Activated CD4-positive, alpha-beta memory T cell treated with anti-CD3 and anti-CD28 coated beads for 36 hours (primary cell): ENCODE measurements around the gene PLTP. TPM values are rescaled to one million over a fixed set of nuclear protein-coding genes. Genes with fewer than 3 reads are reported as not detected.
A peak's percentile ranks its signal among the peaks of the same experiment; 100 is the strongest.
"Not testable (repeated sequence)": the region's sequence is repeated elsewhere in the genome, so short reads cannot be mapped to it uniquely, and the experiment has no call there.

Source experiments
- CTCF ChIA-PET: fragments of 350-600 bp; sonication (Branson Sonifier 250); formaldehyde crosslinking; loops from one replicate; lab custom pipeline; 2021; ENCODE audit warnings: antibody characterized with exemption, inconsistent platforms; lab: Charles Lee
- POLR2A ChIA-PET: fragments of 350-600 bp; sonication (Branson Sonifier 250); formaldehyde crosslinking; loops from one replicate; lab custom pipeline; 2021; ENCODE audit warnings: antibody characterized with exemption; lab: Charles Lee
- DNase-seq: peaks from one replicate; pipeline ENCODE4 v3.0.0-alpha.2; 2020
- H3K27ac Mint-ChIP-seq: one replicate; pipeline ENCODE4 v1.8.0; 2021; ENCODE audit warnings: mixed read lengths
- H3K27me3 Mint-ChIP-seq: one replicate; pipeline ENCODE4 v1.8.0; 2021; ENCODE audit warnings: mixed read lengths
- H3K36me3 Mint-ChIP-seq: one replicate; pipeline ENCODE4 v1.8.0; 2021; ENCODE audit warnings: mixed read lengths
- H3K4me1 Mint-ChIP-seq: one replicate; pipeline ENCODE4 v1.8.0; 2021; ENCODE audit warnings: low read depth, mixed read lengths
- H3K4me3 Mint-ChIP-seq: one replicate; pipeline ENCODE4 v1.8.0; 2021; ENCODE audit warnings: mild to moderate bottlenecking, mixed read lengths
- H3K9me3 Mint-ChIP-seq: one replicate; pipeline ENCODE4 v1.8.0; 2021; ENCODE audit warnings: mixed read lengths
- intact Hi-C: fragments of 100-400 bp; cut with micrococcal nuclease; formaldehyde crosslinking; loops from one replicate; pipeline ENCODE4 v1.15.1; 2023
- total RNA-seq, 2 experiments: library from RNA; stranded (reverse); gene quantifications; one replicate each; pipeline ENCODE4 v1.2.3, GENCODE V29; 2021

Gene PLTP
- total RNA-seq, 2 experiments from 2014 or later = 9.4 to 9.5 TPM

- no peaks in the 10 kb centered on the region for H3K27me3 Mint-ChIP-seq
- peaks cover 21% of the 10 kb centered on the region for H3K36me3 Mint-ChIP-seq
- peak within 1 kb of the TSS; percentile 92 for H3K4me3 Mint-ChIP-seq
- ChIA-PET POLR2A (interaction anchor here (1.1 to 1.8 kb wide), 5 partner anchors 9 to 90 kb away, joined by 4 to 12 read pairs (median 6); partner anchors contain the start of genes CTSA, NEURL2 and PCIF1), CTCF (interaction anchor here (0.9 to 1.9 kb wide), 5 partner anchors 9 to 82 kb away, joined by 3 to 13 read pairs (median 4); partner anchors contain the start of genes CTSA and NEURL2)
- H3K4me1 Mint-ChIP-seq = peaks cover 41% of the 10 kb centered on the region
- H3K9me3 Mint-ChIP-seq = no peaks in the 10 kb centered on the region
- intact Hi-C loops = loop anchor here (1.0 to 10.0 kb wide), 4 partner anchors 10 to 54 kb away; partner anchors contain the start of genes ACOT8, CTSA, NEURL2 and PCIF1
- peak; percentile 99 for DNase-seq
- peak within 1 kb of the TSS; percentile 91 for H3K27ac Mint-ChIP-seq
These were observed 30.8 kb downstream of the PLTP start, which contains the start of gene ZSWIM1 for GRCh38 chr20:45880988-45881788. TSS of gene ZSWIM1 (plus strand) at chr20:45881227. CDS start at chr20:45882593, 1,366 bp downstream.

- DNase-seq = no peak
- POLR2A ChIA-PET = interaction anchor here (0.8 kb wide), 1 partner anchor 22 kb away, joined by 3 read pairs; no protein-coding TSS in a partner anchor
- CTCF ChIA-PET = interaction anchor here (0.6 kb wide), 2 partner anchors 12 to 1302 kb away, joined by 3 read pairs; no protein-coding TSS in a partner anchor
- Mint-ChIP-seq H3K4me3 (no peak overlapping the region), H3K27ac (no peak overlapping the region), H3K4me1 (peaks cover 22% of the 10 kb centered on the region), H3K36me3 (peaks cover 9% of the 10 kb centered on the region), H3K9me3 (no peaks in the 10 kb centered on the region), H3K27me3 (no peaks in the 10 kb centered on the region)
- intact Hi-C loops = no loop called here
These were observed 33.7 kb downstream of the PLTP start for GRCh38 chr20:45878076-45878761.

GRCh38 chr20:45874576-45874975 is 37.4 kb downstream of the PLTP start:
- ChIA-PET CTCF (no interaction called here), POLR2A (no interaction called here)
- H3K4me3 Mint-ChIP-seq = no peak overlapping the region
- H3K9me3 Mint-ChIP-seq = no peaks in the 10 kb centered on the region
- no peak for DNase-seq
- no peak overlapping the region for H3K27ac Mint-ChIP-seq
- intact Hi-C loops = no loop called here
- no peaks in the 10 kb centered on the region for H3K27me3 Mint-ChIP-seq
- H3K4me1 Mint-ChIP-seq = no peaks in the 10 kb centered on the region
- H3K36me3 Mint-ChIP-seq = no peaks in the 10 kb centered on the region

- DNase-seq, H3K27me3 Mint-ChIP-seq, H3K27ac Mint-ChIP-seq, intact Hi-C loops, H3K4me3 Mint-ChIP-seq, H3K36me3 Mint-ChIP-seq, H3K4me1 Mint-ChIP-seq, POLR2A ChIA-PET, H3K9me3 Mint-ChIP-seq: not testable (repeated sequence)
- CTCF ChIA-PET = interaction anchor here (0.8 kb wide), 1 partner anchor 75 kb away, joined by 3 read pairs; no protein-coding TSS in a partner anchor
These were observed 37.9 kb downstream of the PLTP start for GRCh38 chr20:45874104-45874481.

- ChIA-PET POLR2A (interaction anchor here (0.6 kb wide), 1 partner anchor 9 kb away, joined by 3 read pairs; no protein-coding TSS in a partner anchor), CTCF (interaction anchor here (0.8 to 1.5 kb wide), 2 partner anchors 74 to 139 kb away, joined by 3 to 5 read pairs; no protein-coding TSS in a partner anchor)
- Mint-ChIP-seq H3K4me1 (no peaks in the 10 kb centered on the region), H3K27me3 (no peaks in the 10 kb centered on the region), H3K9me3 (no peaks in the 10 kb centered on the region), H3K36me3 (no peaks in the 10 kb centered on the region), H3K4me3 (no peak overlapping the region), H3K27ac (no peak overlapping the region)
- intact Hi-C loops = no loop called here
- DNase-seq = no peak
These were observed 38.4 kb downstream of the PLTP start for GRCh38 chr20:45873409-45874103.

GRCh38 chr20:45872626-45873025 is 39.3 kb downstream of the PLTP start:
- Mint-ChIP-seq H3K27ac (no peak overlapping the region), H3K27me3 (no peaks in the 10 kb centered on the region), H3K9me3 (no peaks in the 10 kb centered on the region), H3K4me1 (no peaks in the 10 kb centered on the region), H3K36me3 (no peaks in the 10 kb centered on the region), H3K4me3 (no peak overlapping the region)
- CTCF ChIA-PET = interaction anchor here (1.5 kb wide), 1 partner anchor 139 kb away, joined by 5 read pairs; no protein-coding TSS in a partner anchor
- POLR2A ChIA-PET = no interaction called here
- intact Hi-C loops = no loop called here
- DNase-seq = no peak

- no peak for DNase-seq
- intact Hi-C loops = no loop called here
- Mint-ChIP-seq H3K27me3 (no peaks in the 10 kb centered on the region), H3K9me3 (no peaks in the 10 kb centered on the region), H3K4me3 (no peak overlapping the region), H3K4me1 (no peaks in the 10 kb centered on the region), H3K36me3 (no peaks in the 10 kb centered on the region), H3K27ac (no peak overlapping the region)
- CTCF ChIA-PET = no interaction called here
- POLR2A ChIA-PET = interaction anchor here (1.0 kb wide), 1 partner anchor 22 kb away, joined by 4 read pairs; no protein-coding TSS in a partner anchor
These were observed 44.2 kb downstream of the PLTP start for GRCh38 chr20:45867819-45868176.

- Mint-ChIP-seq H3K4me1 (no peaks in the 10 kb centered on the region), H3K27me3 (no peaks in the 10 kb centered on the region), H3K4me3 (no peak overlapping the region), H3K9me3 (no peaks in the 10 kb centered on the region), H3K27ac (no peak overlapping the region), H3K36me3 (no peaks in the 10 kb centered on the region)
- intact Hi-C loops = no loop called here
- ChIA-PET POLR2A (interaction anchor here (1.0 kb wide), 1 partner anchor 23 kb away, joined by 4 read pairs; no protein-coding TSS in a partner anchor), CTCF (no interaction called here)
- no peak for DNase-seq
These were observed 44.7 kb downstream of the PLTP start for GRCh38 chr20:45867136-45867818.

- POLR2A ChIA-PET = no interaction called here
- CTCF ChIA-PET = no interaction called here
- Mint-ChIP-seq H3K4me3 (no peak overlapping the region), H3K9me3 (no peaks in the 10 kb centered on the region), H3K27me3 (no peaks in the 10 kb centered on the region), H3K4me1 (no peaks in the 10 kb centered on the region), H3K36me3 (no peaks in the 10 kb centered on the region), H3K27ac (no peak overlapping the region)
- intact Hi-C loops = no loop called here
- DNase-seq = no peak
These were observed 45.5 kb downstream of the PLTP start for GRCh38 chr20:45866454-45866853.

- Mint-ChIP-seq H3K9me3 (no peaks in the 10 kb centered on the region), H3K27me3 (no peaks in the 10 kb centered on the region), H3K36me3 (no peaks in the 10 kb centered on the region), H3K4me3 (no peak overlapping the region), H3K4me1 (peaks cover 13% of the 10 kb centered on the region), H3K27ac (no peak overlapping the region)
- POLR2A ChIA-PET = no interaction called here
- CTCF ChIA-PET = interaction anchor here (0.7 to 1.1 kb wide), 2 partner anchors 27 to 93 kb away, joined by 3 read pairs; partner anchors contain the start of genes CTSA and NEURL2
- intact Hi-C loops = no loop called here
- DNase-seq = no peak
These were observed 48.1 kb downstream of the PLTP start for GRCh38 chr20:45863543-45864470.
